HG03025 (cell line): ENCODE results near the gene ZNF783.
"Not testable (repeated sequence)": the region's sequence is repeated elsewhere in the genome, so short reads cannot be mapped to it uniquely, and the experiment has no call there.

Experiments
- ATAC-seq: cut with Tn5 transposase; IDR thresholded peaks from one replicate; pipeline ENCODE4 v1.9.1; 2021; ENCODE audit warnings: mild to moderate bottlenecking, moderate library complexity; ENCODE audit not compliant: unreplicated experiment, low FRiP score

ZNF783 gene

DNA sequence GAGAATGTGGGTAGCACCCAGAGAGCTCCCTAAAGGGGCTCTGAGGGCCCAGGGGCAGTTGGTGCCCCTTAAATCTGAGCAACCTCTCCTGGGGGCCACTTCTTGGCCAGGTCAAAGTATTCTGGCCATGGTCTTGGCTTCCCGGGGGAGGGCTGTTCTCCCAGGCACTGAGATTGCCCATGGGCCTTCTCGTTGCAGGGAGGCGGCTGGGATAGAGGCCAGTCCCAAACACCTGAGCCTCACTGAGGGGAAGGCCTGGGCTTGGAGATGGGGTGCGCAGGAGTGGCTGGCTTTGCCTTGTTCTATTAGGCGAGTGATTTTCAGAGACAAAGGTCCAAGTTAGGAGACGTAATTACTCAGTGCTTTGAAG lies 33.5 kb downstream of the ZNF783 start:
- no peak for ATAC-seq

DNA sequence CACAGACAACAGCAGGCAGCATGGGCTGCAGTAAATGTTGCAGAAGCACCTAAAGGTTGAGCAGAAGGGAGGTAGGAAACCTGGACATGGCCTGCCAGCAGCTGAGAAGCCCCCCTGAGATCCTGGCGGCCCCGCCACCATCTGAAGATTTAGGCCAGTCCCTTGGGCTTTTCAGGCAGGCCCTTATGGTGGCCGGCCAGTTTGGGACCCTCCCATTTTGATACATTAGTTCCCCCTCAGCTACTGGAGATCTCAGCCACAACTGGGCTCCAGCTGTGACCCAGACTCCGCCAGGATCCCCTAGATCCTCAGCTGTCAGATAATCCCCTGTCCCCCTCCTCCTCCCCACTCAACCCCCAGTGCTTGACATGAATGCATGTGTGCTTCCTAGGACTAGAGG lies 34.4 kb downstream of the ZNF783 start:
- no peak for ATAC-seq

DNA sequence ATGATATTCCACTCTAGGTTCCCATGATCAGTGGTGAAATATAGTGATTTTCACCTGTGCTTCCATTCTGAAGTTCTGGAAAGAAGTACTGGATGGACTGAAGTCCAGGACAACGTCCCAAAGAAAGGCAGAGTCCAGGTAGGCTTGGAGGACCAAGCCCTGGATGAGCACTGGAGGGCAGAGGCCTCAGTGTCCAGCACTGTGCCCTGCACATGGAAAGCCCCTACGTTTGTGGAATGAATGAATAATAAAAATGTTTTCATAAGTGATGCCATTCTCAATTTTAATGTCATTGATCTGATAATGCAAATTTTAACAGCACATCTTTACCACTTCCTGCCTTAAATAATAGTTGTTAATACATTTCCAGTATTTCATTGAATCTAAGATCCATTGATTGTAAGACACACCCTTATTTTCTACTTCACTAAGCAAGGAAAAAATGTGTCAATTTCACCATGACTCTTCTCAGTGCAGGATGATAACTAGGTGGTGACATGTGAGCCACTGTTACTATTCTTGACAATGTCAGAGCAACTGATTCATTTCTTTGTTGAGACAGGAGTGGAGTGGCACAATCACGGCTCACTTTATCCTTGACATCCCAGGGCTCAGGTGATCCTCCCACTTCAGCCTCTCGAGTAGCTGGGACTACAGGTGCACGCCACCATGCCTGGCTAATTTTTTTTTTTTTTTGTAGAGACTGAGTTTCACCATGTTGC lies 35.2 kb downstream of the ZNF783 start:
- ATAC-seq: no peak

DNA sequence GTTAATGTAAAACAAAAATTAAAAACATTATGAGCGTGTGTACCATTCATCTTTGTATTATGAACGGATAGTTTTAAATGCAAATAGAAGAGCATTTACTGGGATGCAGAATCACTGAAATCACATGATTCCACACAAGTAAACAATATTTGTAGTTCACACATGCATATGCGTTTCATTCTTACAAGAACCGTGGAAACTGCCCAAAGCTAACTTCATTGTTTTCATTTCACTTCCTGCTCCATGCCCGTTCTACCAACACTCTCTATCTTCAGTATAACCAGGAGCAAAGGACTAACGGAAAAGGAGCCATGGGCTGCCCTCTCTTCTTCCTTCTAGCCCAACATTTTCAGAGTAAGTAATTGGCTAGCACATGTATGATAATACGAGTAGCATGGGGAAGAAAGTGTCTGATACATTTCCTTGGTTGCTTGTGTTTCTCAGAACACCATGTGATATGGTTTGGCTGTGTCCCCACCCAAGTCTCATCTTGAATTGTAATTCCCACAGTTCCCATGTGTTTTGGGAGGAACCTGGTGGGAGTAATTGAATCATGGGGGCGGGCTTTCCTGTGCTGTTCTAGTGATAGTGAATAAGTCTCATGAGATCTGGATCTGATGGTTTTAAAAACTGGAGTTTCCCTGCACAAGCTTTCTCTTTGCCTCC lies 38.8 kb downstream of the ZNF783 start:
- no peak for ATAC-seq

DNA sequence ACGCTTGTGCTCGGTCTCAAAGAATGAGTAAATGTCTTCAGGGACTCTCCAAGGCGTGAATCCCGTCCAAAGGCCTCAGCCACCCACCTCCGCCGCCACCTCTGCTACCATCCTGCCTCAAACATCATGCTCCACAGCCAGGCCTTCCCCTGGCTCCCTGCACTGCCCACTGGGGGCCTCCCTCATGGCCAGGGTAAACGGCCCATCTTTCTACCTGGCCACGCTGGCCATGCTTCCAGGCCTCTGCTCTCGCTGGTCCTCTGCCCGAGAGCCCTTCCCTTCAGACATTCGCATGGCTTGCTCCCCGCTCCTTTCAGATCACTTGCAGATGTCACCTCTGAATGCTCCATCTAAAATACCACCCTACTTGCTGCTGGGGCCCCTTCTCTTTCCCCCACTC lies 40.2 kb downstream of the ZNF783 start:
- ATAC-seq: no peak

DNA sequence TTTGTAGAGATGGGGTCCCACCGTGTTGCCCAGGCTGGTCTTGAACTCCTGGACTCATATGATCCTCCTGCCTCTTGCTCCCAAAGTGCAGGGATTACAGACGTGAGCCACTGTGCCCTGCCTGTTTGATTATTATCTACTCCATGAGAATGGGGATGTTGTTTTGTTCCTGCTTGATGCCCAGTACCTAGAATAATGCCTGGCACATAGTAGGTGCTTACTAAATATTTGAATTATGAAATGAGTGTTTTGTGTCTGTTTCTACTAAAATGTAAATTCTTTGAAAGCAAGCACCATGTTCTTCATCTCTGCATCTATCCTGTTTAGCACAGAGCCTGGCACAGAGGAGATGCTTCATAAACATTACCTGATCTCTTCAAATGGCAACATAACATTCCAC lies 40.9 kb downstream of the ZNF783 start:
- no peak for ATAC-seq

DNA sequence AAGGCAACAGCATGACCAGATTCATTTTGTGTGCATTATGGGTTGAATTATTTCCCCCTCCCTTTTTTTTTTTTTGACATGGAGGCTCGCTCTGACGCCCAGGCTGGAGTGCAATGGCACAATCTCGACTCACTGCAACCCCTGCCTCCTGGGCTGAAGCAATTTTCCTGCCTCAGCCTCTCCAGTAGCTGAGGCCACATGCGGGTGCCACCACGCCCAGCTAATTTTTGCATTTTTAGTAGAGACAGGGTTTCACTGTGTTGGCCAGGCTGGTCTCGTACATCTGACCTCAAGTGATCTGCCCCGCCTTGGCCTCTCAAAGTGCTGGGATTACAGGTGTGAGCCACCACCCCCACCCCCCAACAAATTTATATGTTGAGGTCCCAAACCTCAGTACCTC lies 42.0 kb downstream of the ZNF783 start:
- no peak for ATAC-seq

DNA sequence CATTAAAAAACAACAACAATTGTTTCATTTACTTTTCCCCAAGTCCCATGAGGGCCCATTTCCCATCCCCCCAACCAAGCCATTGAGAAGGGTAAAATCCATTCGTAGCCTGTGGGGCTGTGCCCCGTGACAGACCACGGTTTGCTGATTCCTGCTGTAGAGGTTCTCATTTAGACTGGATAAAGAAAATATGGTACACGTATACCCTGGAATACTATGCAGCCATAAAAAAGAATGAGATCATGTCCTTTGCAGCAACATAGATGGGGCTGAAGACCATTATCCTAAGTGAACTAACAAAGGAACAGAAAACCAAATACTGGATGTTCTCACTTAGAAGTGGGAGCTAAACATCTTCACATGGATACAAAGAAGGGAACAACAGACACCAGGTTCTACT lies 44.9 kb downstream of the ZNF783 start:
- no peak for ATAC-seq

DNA sequence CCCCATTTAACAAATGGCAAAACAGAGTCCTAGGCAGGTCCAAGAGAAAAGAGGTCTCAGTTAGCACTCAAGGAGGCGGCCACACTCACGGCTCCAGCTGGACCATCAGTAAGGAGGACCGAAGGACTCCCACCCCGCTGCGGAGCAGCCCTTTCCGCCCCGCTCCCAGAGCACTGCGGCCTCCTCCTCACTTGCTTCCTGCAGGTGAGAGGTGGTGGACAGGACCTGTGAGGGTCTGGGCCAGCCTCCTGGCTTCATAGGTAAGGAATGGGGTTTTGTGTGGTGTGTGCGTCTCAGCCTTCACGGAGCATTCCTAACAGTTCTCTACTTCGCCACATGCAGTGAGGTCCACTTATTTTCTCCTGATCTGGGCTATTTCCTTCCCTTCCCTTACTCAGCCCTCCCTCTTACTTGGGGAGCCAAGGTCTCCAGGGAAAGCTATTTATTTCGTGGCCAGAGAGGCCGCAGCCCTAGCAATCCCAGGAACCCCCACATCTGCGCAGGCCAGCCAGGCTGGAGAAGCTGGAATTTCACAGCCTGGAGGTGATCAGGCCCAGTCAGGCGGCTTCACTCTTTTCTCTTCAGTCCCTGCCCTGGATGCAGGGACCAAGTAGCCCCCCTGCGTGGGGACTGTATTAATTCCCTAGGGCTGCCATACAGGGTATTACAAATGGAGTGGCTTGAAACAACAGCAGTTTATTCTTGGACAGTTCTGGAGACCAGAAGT lies 45.9 kb downstream of the ZNF783 start:
- ATAC-seq: no peak

DNA sequence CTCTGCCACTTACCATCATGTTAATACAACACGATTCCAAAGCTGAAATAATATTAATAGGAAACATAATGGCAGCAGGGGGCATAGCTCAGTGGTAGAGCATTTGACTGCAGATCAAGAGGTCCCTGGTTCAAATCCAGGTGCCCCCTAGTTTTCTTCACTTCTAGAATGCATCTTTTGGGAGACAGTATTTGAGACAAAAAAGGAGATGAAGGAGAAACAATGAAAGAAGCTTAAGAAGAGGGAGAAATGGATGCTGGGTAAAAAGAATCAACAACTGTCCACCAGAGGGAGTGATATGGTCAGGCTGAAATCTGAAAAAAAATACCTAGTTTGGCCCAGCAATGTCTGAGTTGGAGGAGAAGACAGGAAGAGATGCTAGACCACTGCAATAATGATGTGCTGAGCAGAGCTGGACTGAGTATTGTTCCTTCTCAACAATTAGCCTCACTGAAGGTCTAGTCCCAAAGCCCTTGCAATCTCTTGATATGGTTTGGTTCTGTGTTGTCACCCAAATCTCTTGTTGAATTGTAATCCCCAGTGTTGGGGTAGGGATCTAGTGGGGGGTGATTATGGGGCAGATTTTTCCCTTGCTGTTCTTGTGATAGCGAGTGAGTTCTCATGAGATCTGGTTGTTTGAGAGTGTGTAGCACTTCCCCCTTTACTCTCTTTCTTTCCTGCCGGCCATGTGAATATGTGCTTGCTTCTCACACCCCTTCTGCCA lies 48.3 kb downstream of the ZNF783 start:
- ATAC-seq: no peak

DNA sequence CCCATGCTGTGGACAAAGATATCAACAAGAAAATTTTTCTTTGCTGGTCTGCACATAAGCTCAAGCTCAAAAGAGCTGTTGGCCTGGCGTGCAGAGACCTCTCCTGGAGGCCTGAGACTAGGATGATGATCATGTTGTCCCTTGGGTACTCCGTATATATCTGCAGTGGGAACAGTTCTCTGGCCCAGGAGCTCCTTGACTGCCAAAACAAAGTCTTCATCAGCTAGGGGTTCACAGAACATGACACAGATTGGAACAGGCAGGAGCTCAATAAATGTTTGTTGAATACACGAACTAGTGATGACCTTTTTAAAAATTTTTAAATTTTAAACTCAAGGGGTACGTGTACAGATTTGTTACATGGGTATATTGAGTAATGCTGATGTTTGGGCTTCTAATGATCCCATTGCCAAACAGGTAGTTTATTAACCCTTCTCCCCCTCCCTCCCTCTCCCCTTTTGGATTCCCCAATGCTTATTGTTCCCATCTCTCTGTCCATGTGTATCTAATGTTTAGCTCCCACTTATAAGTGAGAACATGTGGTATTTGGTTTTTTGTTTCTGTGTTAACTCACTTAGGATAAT lies 49.1 kb downstream of the ZNF783 start:
- ATAC-seq: no peak

DNA sequence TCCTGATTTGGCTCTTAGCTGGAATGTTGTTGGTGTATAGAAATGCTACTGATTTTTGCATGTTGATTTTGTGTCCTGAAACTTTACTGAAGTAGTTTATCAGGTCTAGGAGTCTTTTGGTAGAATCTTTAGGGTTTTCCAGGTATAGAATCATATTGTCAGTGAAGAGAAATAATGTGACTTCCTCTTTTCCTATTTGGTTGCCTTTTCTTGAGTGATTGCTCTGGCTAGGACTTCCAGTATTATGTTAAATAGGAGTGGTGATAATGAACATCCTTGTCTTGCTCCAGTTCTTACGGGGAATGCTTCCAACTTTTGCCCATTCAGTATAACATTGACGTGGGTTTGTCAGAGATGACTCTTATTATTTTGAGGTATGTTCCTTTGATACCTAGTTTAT lies 52.0 kb downstream of the ZNF783 start:
- no peak for ATAC-seq

DNA sequence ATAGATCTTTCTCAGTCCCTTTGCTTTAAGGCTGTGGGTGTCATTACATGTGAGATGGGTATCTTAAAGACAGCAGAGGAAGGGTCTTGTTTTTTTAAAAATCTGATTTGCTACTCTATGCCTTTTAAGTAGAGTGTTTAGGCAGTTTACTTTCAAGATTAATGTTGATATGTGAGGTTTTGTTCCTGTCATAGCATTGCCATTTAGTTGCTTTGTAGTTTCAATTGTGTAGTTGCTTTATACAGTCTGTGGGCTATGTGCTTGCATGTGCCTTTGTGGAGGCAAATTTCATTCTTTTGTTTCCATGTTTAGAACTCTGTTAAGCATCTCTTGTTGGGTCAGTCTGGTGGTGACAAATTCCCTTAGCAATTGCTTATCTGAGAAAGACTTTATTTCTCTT lies 54.6 kb downstream of the ZNF783 start:
- no peak for ATAC-seq

DNA sequence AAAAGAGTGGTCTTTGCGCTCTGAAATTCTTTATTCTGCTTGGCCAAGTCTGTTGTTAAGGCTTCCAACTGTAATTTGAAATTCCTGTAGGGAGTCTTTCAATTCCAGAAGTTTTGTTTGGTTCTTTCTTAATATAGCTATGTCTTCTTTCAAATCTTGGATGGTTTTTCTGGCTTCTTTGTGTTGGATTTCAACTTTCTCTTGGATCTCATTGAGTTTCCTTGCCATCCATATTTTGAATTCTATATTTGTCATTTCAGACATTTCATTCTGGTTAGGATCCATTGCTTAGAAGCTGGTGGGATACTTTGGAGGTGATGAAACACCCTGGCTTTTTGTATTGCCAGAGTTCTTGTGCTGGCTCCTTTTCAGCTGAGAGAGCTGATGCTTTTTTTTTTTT lies 55.5 kb downstream of the ZNF783 start:
- ATAC-seq: no peak

DNA sequence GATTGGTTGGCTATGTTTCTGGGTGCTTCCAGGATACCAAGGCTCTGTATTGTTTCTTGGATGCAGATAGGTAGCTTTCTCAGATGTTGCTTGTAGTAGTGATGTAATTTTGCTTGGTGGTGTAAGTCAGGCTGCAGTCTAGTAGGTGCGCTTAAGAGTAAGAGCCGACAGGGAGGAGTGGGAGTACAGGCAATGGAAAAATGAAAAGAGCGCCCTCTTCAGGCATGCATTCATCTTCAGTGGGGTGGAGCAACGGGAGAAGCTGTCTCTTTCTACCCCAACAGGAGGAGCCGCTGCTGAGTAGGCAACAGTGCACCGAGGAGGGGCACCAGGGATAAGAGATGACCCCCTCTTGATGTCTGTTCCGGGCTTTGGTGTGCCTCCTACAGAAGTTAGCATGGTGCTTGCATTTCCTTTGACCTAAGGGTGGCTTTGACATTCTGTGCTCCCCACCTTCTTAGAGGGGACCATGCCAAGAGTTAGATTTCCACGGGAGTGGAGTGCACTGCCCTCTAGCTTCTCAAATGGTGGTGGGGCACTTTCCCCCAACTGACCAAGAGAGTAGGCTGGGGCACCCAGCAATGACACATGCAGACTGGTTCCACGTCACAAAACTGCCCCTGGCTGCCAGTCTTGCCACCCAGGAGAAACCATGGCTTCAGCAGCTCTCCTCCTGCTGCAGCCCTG lies 56.1 kb downstream of the ZNF783 start:
- no peak for ATAC-seq

DNA sequence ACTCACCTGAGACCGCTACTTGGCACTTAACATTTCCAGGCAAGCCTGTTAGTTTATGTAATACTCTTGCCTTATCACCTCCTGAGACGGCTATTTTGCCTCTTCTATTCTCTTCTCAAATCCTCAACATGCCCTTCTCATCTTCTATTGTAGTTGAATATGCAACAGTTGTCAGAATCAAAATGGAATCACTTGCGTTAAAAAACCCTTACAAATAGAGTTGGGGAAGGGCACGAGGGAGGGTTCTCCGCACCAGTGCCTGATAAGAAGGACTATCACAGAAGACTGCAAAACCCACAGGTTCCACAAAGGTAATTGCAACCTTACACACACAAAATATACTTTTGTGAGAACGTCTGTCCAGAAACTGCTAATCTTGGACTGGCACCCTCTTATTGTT lies 57.4 kb downstream of the ZNF783 start:
- ATAC-seq: no peak

DNA sequence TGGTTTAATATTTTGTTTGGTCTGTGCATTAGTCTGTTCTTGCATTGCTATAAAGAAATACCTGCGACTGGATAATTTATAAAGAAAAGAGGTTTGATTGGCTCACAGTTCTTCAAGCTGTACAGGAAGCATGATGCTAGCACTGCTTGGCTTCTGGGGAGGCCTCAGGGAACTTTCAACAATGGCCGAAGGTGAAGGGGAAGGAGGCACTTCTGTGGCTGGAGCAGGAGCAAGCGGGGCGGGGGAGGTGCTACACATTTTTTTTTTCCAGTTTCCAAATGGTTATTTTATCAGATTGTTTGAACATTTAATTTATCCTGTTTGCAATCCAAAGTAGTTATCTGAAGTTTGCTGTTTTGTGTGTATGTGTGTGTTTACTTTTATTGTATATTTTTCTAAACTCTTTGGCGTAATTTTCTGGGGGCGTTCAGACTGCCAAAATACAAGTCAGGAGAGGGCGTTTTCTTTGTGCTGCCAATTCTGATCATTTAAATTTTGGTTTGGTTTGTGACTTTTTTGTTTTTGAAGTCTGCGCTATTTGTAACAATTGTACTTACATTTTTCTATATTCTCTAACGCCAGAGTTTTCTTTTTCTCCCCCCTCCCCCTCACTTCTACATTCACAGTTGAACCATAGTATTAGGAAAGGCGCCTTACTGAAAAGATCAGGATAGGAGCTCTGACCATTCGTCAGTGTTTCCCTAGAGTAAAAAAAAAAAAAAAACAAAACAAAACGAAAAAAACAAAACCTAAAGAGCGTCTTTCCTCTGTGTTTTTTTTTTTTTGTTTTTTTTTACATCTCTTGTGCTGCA lies 58.5 kb downstream of the ZNF783 start:
- no peak for ATAC-seq

DNA sequence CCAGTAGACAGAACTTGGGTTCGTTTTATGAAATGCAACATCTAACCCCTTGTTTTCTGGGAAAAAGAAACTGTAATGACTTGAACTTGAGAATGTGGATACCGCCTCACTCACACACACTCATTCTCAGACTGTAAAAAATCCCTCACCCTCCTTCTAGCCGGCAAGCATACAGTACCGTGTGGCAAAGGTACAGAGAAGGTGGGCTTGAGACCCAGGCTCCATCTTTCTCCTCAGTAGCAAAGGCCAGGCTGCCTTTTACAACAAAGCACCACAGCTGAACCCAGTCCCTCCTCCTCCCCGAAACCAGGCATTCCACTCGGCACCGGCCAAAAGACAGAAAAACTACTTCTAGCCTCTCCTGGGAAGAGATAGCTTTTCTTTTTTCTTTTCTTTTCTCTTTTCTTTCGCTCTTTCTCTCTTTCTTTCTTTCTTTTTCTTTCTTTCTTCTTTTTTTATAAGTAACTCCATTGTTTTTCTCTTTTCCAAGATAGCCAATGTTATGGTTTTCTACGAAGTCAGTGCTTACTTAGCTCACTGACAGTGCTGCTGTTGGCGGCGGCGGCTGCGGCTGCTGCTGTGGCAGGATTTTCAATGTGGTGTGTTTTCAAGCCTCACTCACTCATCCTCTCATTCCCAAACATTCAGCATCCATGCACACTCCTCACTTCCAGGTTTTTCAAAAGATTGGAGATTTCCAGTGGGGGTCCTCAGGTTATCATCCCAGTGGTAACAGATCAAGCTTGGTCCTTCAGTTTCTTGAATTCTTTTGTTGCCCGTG lies 59.3 kb downstream of the ZNF783 start:
- ATAC-seq: not testable (repeated sequence)
